Esophagus muscularis mucosa (tissue), 4 donors: Measurements from ENCODE around the gene NTRK2.

Experiments
- EP300 ChIP-seq: sonication (generic); formaldehyde crosslinking; IDR thresholded peaks from one replicate; pipeline ENCODE4 v1.6.1; 2017; ENCODE audit warnings: antibody characterized with exemption
- POLR2A ChIP-seq: fragments of 450-650 bp; IDR thresholded peaks from one replicate; pipeline ENCODE4 v1.6.1; 2017; ENCODE audit warnings: antibody characterized with exemption, moderate library complexity, mild to moderate bottlenecking, low read depth
- TF ChIP-seq, protein P1 (sequence below), 3 experiments: fragments of 200-600 bp in 2 of 3; fragments of 450-650 bp in 1 of 3; sonication (generic) in 2 of 3; IDR thresholded peaks; one replicate each; pipeline ENCODE4 v1.5.1; 2017 to 2019; ENCODE audit warnings: antibody characterized with exemption in 3 of 3, mild to moderate bottlenecking in 2 of 3, moderate library complexity in 1 of 3

DNA sequence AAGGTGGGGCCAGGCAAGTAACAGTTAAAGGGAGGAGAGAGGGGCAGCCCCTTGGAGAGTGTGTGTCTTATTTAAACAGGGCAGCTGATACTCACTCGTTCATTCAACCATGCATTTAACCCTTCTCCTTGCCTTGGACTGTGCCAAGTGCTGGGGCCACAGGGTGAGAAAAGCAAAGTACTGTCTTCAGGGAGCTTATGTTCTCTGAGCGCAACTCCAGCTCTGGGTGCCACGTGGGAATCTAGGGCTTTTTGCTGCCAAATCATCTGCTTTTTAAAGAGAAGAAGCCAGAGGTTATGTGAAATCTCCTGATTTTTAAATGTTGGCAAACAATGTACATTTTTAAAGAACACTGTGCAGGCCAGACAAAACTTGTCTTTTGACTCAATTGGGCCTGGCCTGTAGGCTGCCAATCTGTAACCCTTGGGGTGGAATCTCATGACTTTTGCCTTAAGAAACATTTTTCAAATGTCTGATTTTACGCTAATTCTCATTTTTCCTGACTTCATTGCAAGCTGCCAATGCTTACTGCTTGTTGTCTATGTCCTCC, 157.8 kb downstream of the NTRK2 start:
- TF ChIP-seq, protein P1, sequence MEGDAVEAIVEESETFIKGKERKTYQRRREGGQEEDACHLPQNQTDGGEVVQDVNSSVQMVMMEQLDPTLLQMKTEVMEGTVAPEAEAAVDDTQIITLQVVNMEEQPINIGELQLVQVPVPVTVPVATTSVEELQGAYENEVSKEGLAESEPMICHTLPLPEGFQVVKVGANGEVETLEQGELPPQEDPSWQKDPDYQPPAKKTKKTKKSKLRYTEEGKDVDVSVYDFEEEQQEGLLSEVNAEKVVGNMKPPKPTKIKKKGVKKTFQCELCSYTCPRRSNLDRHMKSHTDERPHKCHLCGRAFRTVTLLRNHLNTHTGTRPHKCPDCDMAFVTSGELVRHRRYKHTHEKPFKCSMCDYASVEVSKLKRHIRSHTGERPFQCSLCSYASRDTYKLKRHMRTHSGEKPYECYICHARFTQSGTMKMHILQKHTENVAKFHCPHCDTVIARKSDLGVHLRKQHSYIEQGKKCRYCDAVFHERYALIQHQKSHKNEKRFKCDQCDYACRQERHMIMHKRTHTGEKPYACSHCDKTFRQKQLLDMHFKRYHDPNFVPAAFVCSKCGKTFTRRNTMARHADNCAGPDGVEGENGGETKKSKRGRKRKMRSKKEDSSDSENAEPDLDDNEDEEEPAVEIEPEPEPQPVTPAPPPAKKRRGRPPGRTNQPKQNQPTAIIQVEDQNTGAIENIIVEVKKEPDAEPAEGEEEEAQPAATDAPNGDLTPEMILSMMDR (IDR thresholded peaks at IDR 0.05): no peak
- TF ChIP-seq POLR2A (no peak), EP300 (no peak)
